Esophagus muscularis mucosa (tissue), 4 donors: Measurements from ENCODE around the gene PBRM1. TPM values are rescaled to one million over a fixed set of nuclear protein-coding genes. Genes with fewer than 3 reads are reported as not detected.

Source experiments
- DNase-seq: peaks from one replicate; pipeline ENCODE4 v3.0.0-alpha.2; 2017; ENCODE audit errors: extremely low spot score
- H3K27ac ChIP-seq, 4 donors: fragments of 200-600 bp; sonication (generic); replicated peaks in 1 of 4; 1 replicate in 3 of 4; 2 replicates in 1 of 4; pipeline ENCODE4 v1.5.1; 2016 to 2019; ENCODE audit warnings: mild to moderate bottlenecking in 1 of 4
- H3K27me3 ChIP-seq, 4 donors: fragments of 200-600 bp; sonication (generic); one replicate each; pipeline versions ENCODE4 v1.5.1 to v1.6.0; 2016 to 2019
- H3K36me3 ChIP-seq, 4 donors: fragments of 200-600 bp; sonication (generic); one replicate each; pipeline ENCODE4 v1.5.1; 2016 to 2019
- H3K4me1 ChIP-seq, 4 donors: fragments of 200-600 bp; sonication (generic); one replicate each; pipeline ENCODE4 v1.5.1; 2016 to 2019
- H3K4me3 ChIP-seq, 4 donors: fragments of 200-600 bp; sonication (generic); 1 replicate in 2 of 4; 2 replicates in 2 of 4; pipeline ENCODE4 v1.5.1; 2016 to 2019; ENCODE audit warnings: mild to moderate bottlenecking in 4 of 4, moderate library complexity in 1 of 4
- H3K9me3 ChIP-seq, 4 donors: fragments of 200-600 bp; sonication (generic); 1 replicate in 3 of 4; 2 replicates in 1 of 4; pipeline ENCODE4 v1.5.1; 2016 to 2019
- EP300 ChIP-seq: sonication (generic); formaldehyde crosslinking; IDR thresholded peaks from one replicate; pipeline ENCODE4 v1.6.1; 2017; ENCODE audit warnings: antibody characterized with exemption
- POLR2A ChIP-seq: fragments of 450-650 bp; IDR thresholded peaks from one replicate; pipeline ENCODE4 v1.6.1; 2017; ENCODE audit warnings: antibody characterized with exemption, moderate library complexity, mild to moderate bottlenecking, low read depth
- POLR2AphosphoS5 ChIP-seq, 2 donors: sonication (generic); formaldehyde crosslinking; IDR thresholded peaks; one replicate each; pipeline ENCODE4 v1.6.1; 2017; ENCODE audit warnings: antibody characterized with exemption in 2 of 2
- WGBS: methylation state at CpG from one replicate; pipeline ENCODE4 v1.1.5; 2018; 5-methylcytosine and 5-hydroxymethylcytosine counted together
- intact Hi-C: fragments of 100-400 bp; cut with DNase I; formaldehyde crosslinking; loops from one replicate; pipeline ENCODE4 v1.15.1; 2023
- total RNA-seq, 4 donors: library from RNA; depleted of rRNA; stranded (reverse); fragments of >200 nt; gene quantifications; one replicate each; pipeline versions ENCODE4 v1.1.0 to v1.2.1, GENCODE V29; 2016
- TF ChIP-seq, protein P1 (sequence below), 3 experiments: fragments of 200-600 bp in 2 of 3; fragments of 450-650 bp in 1 of 3; sonication (generic) in 2 of 3; IDR thresholded peaks; one replicate each; pipeline ENCODE4 v1.5.1; 2017 to 2019; ENCODE audit warnings: antibody characterized with exemption in 3 of 3, mild to moderate bottlenecking in 2 of 3, moderate library complexity in 1 of 3

The PBRM1 gene
- total RNA-seq, 4 donors from 2014 or later: 79.4 to 99.3 (median 82.8) TPM

DNA sequence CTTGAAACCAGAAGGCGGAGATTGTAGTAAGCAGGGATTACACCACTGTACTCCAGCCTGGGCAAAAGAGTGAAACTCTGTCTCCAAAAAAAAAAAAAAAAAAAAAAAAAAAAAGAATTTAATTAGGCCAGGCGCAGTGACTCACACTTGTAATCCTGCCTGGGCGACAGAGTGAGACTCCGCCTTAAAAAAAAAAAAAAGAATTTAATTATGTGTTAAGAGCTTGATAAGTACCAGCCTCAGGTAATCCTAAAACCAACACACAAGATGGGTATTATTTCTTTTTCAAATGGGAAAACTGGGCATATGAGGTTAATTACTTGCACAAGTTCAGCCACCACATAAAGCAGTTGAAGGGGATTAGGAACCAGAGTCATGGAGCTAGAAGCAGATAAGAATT lies 49.0 kb downstream of the PBRM1 start:
- TF ChIP-seq POLR2AphosphoS5 (IDR thresholded peaks at IDR 0.05) (no peak), EP300 (no peak), POLR2A (no peak)
- TF ChIP-seq, protein P1, sequence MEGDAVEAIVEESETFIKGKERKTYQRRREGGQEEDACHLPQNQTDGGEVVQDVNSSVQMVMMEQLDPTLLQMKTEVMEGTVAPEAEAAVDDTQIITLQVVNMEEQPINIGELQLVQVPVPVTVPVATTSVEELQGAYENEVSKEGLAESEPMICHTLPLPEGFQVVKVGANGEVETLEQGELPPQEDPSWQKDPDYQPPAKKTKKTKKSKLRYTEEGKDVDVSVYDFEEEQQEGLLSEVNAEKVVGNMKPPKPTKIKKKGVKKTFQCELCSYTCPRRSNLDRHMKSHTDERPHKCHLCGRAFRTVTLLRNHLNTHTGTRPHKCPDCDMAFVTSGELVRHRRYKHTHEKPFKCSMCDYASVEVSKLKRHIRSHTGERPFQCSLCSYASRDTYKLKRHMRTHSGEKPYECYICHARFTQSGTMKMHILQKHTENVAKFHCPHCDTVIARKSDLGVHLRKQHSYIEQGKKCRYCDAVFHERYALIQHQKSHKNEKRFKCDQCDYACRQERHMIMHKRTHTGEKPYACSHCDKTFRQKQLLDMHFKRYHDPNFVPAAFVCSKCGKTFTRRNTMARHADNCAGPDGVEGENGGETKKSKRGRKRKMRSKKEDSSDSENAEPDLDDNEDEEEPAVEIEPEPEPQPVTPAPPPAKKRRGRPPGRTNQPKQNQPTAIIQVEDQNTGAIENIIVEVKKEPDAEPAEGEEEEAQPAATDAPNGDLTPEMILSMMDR (IDR thresholded peaks at IDR 0.05): no peak
- DNase-seq: no peak
- WGBS: 57% methylated on average over 4 of the region's 4 CpGs
- H3K27me3 ChIP-seq: no peaks in the 10 kb centered on the region
- intact Hi-C loops: no loop called here
- H3K36me3 ChIP-seq: peaks cover 28 to 91% (median 84%) of the 10 kb centered on the region in 4 donors
- H3K4me1 ChIP-seq: no peaks in the 10 kb centered on the region
- H3K27ac ChIP-seq: no peak overlapping the region
- H3K4me3 ChIP-seq: no peak overlapping the region
- H3K9me3 ChIP-seq: no peaks in the 10 kb centered on the region

DNA sequence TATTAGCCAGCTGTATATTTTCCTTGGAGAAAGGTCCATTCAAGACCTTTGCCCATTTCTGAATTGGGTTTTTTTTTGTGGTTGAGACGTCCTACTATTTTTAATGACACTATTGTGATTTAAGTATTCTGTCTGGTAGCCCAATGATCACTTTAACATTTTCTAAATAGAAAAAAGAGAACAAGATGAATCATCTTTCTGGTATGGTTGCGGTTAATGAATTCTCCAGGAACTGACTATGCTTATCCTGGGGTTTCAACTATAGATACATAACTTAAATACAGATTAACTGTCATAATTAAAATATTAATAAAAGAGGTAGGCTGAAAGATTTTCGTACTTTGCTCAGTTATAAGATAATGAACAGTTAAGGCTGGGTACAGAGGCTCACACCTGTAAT lies 51.9 kb downstream of the PBRM1 start:
- Histone ChIP-seq H3K27me3 (no peaks in the 10 kb centered on the region), H3K9me3 (no peaks in the 10 kb centered on the region), H3K36me3 (peaks cover 0 to 89% (median 72%) of the 10 kb centered on the region in 4 donors), H3K4me3 (no peak overlapping the region), H3K4me1 (no peaks in the 10 kb centered on the region), H3K27ac (no peak overlapping the region)
- no peak for DNase-seq
- 87% methylated on average over 3 of the region's 3 CpGs for WGBS
- intact Hi-C loops: no loop called here
- TF ChIP-seq, protein P1 (IDR thresholded peaks at IDR 0.05): no peak
- TF ChIP-seq EP300: no peak
- TF ChIP-seq POLR2A: no peak
- no peak for TF ChIP-seq POLR2AphosphoS5 (IDR thresholded peaks at IDR 0.05)

GRCh38 chr3:52625041-52625440 lies 60.7 kb downstream of the PBRM1 start:
- Histone ChIP-seq H3K36me3 (peaks cover 20 to 72% (median 56%) of the 10 kb centered on the region in 4 donors), H3K9me3 (no peaks in the 10 kb centered on the region), H3K4me3 (no peak overlapping the region), H3K27me3 (no peaks in the 10 kb centered on the region), H3K4me1 (no peaks in the 10 kb centered on the region), H3K27ac (no peak overlapping the region)
- intact Hi-C loops: no loop called here
- DNase-seq: no peak
- WGBS: 89% methylated on average over 3 of the region's 3 CpGs
- TF ChIP-seq POLR2A (no peak), EP300 (no peak), POLR2AphosphoS5 (IDR thresholded peaks at IDR 0.05) (no peak)
- TF ChIP-seq, protein P1 (IDR thresholded peaks at IDR 0.05): no peak

DNA sequence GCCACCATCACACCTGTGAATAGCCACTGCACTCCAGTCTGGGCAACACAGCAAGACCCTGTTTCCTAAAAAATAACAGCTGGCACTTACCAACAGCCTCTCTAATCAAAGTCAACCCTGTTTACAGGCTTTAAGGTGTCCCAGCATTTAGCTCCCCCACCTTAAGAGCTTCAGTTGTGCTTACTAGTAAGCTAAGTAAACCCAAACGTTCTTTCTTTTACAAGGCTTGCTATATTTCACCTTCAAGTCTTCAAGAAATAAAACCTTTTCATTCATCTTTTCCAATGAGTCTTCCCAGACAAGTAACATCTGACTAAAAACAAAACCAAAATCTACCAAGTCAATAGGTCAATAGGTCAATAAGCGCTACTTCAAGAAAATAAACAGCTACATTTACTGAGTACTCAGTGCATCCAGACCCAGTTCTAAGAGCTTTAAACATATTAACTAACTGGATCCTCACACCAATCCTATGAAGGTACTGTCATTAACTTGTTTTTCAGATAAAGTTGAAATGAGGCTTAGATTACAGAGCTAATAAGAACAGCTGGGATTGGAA lies 62.4 kb downstream of the PBRM1 start:
- TF ChIP-seq POLR2A: no peak
- no peak for TF ChIP-seq POLR2AphosphoS5 (IDR thresholded peaks at IDR 0.05)
- TF ChIP-seq, protein P1 (IDR thresholded peaks at IDR 0.05): no peak
- TF ChIP-seq EP300: no peak
- 76% methylated on average over 2 of the region's 2 CpGs for WGBS
- no peaks in the 10 kb centered on the region for H3K9me3 ChIP-seq
- H3K4me3 ChIP-seq: no peak overlapping the region
- intact Hi-C loops: no loop called here
- no peak for DNase-seq
- H3K36me3 ChIP-seq: peaks cover 20 to 81% (median 51%) of the 10 kb centered on the region in 4 donors
- no peaks in the 10 kb centered on the region for H3K4me1 ChIP-seq
- no peaks in the 10 kb centered on the region for H3K27me3 ChIP-seq
- no peak overlapping the region for H3K27ac ChIP-seq

- no peaks in the 10 kb centered on the region for H3K4me1 ChIP-seq
- TF ChIP-seq EP300 (no peak), POLR2A (no peak), POLR2AphosphoS5 (IDR thresholded peaks at IDR 0.05) (no peak)
- TF ChIP-seq, protein P1 (IDR thresholded peaks at IDR 0.05): no peak
- H3K27me3 ChIP-seq: no peaks in the 10 kb centered on the region
- 88% methylated on average over 2 of the region's 2 CpGs for WGBS
- no peak for DNase-seq
- H3K27ac ChIP-seq: no peak overlapping the region
- peaks cover 21 to 77% (median 52%) of the 10 kb centered on the region in 4 donors for H3K36me3 ChIP-seq
- H3K9me3 ChIP-seq: no peaks in the 10 kb centered on the region
- intact Hi-C loops: no loop called here
- H3K4me3 ChIP-seq: no peak overlapping the region
Observed at GRCh38 chr3:52620580-52620979, 65.1 kb downstream of the PBRM1 start.
